ENCODE measurements around the gene IGFBPL1. TPM values are rescaled to one million over a fixed set of nuclear protein-coding genes. Genes with fewer than 3 reads are reported as not detected.

Gene IGFBPL1
- total RNA-seq, 1 donor from 2014 or later: 26.6 TPM

DNA sequence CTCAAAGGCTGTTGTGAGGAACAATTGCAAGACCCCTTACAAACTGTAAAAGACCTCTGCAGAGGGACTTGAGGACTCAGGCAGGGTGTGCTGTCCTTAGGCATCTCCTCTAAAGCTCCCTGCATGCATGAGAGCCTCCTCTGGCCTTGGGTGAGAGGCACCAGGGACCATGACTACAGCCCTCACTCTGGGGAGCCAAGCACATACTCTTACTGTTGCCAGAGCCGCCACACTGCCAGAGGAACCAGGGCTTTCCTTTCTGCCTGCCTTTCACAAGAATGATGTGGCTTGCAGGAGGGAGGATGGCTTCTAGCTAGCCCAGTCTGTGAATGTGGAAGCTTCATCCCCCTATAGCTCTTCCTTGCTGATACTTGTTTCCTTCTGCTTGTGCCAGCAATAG, 5.9 kb downstream of the IGFBPL1 start:
- H3K27ac Mint-ChIP-seq: peak overlapping the region; percentile 90
- Histone ChIP-seq H3K79me2 (ENCODE audit: low read depth) (no peaks in the 10 kb centered on the region), H3K4me3 (no peak overlapping the region), H4K20me1 (ENCODE audit: low read depth) (peaks cover 5% of the 10 kb centered on the region), H3K4me2 (peak overlapping the region; percentile 58), H3K27me3 (peaks cover 23% of the 10 kb centered on the region), H3K9me3 (ENCODE audit: low read depth) (no peaks in the 10 kb centered on the region), H3K9ac (no peak overlapping the region), H3K4me1 (peaks cover 67% of the 10 kb centered on the region), H3K36me3 (no peaks in the 10 kb centered on the region), H3K27ac (no peak overlapping the region), H3F3A (ENCODE audit: low read depth) (peaks cover 28% of the 10 kb centered on the region), H2AFZ (replicated peaks) (no peak overlapping the region)
- no peaks in the 10 kb centered on the region for H3K9me3 Mint-ChIP-seq
- peaks cover 7% of the 10 kb centered on the region for H3K36me3 Mint-ChIP-seq
- TF ChIP-seq, protein P1, sequence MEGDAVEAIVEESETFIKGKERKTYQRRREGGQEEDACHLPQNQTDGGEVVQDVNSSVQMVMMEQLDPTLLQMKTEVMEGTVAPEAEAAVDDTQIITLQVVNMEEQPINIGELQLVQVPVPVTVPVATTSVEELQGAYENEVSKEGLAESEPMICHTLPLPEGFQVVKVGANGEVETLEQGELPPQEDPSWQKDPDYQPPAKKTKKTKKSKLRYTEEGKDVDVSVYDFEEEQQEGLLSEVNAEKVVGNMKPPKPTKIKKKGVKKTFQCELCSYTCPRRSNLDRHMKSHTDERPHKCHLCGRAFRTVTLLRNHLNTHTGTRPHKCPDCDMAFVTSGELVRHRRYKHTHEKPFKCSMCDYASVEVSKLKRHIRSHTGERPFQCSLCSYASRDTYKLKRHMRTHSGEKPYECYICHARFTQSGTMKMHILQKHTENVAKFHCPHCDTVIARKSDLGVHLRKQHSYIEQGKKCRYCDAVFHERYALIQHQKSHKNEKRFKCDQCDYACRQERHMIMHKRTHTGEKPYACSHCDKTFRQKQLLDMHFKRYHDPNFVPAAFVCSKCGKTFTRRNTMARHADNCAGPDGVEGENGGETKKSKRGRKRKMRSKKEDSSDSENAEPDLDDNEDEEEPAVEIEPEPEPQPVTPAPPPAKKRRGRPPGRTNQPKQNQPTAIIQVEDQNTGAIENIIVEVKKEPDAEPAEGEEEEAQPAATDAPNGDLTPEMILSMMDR (IDR thresholded peaks at IDR 0.05): no peak
- TF ChIP-seq EZH2 (IDR thresholded peaks at IDR 0.05) (no peak), EZH2phosphoT487 (IDR thresholded peaks at IDR 0.05) (no peak)
- peaks cover 13% of the 10 kb centered on the region for H3K27me3 Mint-ChIP-seq (ENCODE audit: insufficient read depth, low read depth)
- peaks cover 91% of the 10 kb centered on the region for H3K4me1 Mint-ChIP-seq
- peak overlapping the region; percentile 65 for H3K4me3 Mint-ChIP-seq
- no peak for DNase-seq (ENCODE audit: low spot score)

DNA sequence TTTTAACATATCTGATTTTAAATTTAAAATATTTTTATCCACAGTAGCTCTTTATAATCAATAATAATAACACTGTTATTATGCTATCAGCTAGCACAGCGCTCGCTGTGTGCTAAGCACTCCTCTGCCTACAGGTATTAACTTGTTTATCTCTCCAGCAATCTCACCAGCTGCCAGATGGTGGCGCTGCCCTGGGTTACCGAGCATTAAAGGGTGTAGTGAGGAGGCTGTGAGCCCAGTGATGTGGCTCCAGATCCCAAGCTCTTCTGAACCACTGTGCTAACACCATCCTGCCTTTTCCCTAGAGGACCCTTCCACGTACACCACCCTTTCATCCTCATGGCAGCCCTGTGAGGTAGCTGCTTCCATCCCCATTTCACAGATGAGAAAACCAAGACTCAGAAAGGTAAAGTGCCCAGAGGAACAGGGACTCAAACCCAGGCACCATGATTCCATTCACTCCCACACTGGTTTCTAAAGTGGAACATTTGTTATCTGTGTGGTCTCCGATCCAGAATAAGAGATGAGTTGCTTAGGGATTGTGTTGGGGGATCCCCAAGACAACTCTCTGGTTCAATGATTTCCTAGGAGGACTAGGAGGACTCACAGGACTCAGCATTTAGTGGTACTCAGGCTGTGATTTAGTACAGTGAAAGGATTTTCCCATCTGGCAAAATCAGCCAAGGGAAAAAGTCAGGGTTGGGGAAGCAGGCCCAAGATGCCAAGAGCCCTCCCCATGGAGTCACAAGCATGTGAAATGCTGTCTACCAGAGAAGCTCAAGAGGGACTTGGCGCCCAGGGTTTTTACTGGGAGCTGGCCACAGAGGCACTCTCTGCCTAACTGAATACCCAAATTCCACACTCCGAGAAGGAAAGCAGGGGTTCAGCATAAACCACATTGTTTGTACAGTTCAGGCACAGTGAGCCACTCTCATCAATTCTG, 7.0 kb downstream of the IGFBPL1 start:
- Histone ChIP-seq H3K79me2 (ENCODE audit: low read depth) (no peaks in the 10 kb centered on the region), H2AFZ (replicated peaks) (no peak overlapping the region), H3K9me3 (ENCODE audit: low read depth) (no peaks in the 10 kb centered on the region), H3K27ac (no peak overlapping the region), H3K4me2 (no peak overlapping the region), H3K4me1 (peaks cover 72% of the 10 kb centered on the region), H3K27me3 (peaks cover 19% of the 10 kb centered on the region), H3K9ac (no peak overlapping the region), H3K4me3 (no peak overlapping the region), H4K20me1 (ENCODE audit: low read depth) (peaks cover 5% of the 10 kb centered on the region), H3K36me3 (no peaks in the 10 kb centered on the region), H3F3A (ENCODE audit: low read depth) (peaks cover 17% of the 10 kb centered on the region)
- Mint-ChIP-seq H3K27me3 (ENCODE audit: insufficient read depth, low read depth) (peaks cover 13% of the 10 kb centered on the region), H3K4me3 (peak overlapping the region; percentile 62), H3K4me1 (peaks cover 95% of the 10 kb centered on the region), H3K9me3 (no peaks in the 10 kb centered on the region), H3K36me3 (peaks cover 12% of the 10 kb centered on the region), H3K27ac (peak overlapping the region; percentile 50)
- no peak for TF ChIP-seq EZH2 (IDR thresholded peaks at IDR 0.05)
- TF ChIP-seq, protein P1 (IDR thresholded peaks at IDR 0.05): peak; percentile 90
- DNase-seq (ENCODE audit: low spot score): peak; percentile 70

DNA sequence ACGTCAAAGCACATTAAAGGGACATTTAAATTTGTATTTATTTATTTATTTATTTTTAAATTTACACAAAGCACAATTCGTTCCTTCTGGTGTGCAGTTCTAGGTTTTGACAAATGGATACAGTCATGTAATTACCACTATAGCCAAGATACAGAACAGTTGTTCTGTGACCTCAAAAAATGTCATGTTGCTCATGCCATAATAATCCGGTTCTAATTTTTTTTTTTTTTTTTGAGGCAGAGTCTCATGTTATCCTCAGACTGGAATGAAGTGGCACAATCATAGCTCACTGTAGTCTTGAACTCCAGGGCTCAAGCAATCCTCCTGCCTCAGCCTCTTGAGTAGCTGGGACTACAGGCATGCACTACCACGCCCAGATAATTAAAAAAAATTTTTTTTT, 7.8 kb downstream of the IGFBPL1 start:
- Histone ChIP-seq H4K20me1 (ENCODE audit: low read depth) (no peaks in the 10 kb centered on the region), H3K27ac (no peak overlapping the region), H3K4me3 (no peak overlapping the region), H3F3A (ENCODE audit: low read depth) (peaks cover 9% of the 10 kb centered on the region), H3K4me1 (peaks cover 67% of the 10 kb centered on the region), H3K9me3 (ENCODE audit: low read depth) (no peaks in the 10 kb centered on the region), H3K79me2 (ENCODE audit: low read depth) (no peaks in the 10 kb centered on the region), H3K4me2 (no peak overlapping the region), H3K27me3 (peaks cover 27% of the 10 kb centered on the region), H3K36me3 (no peaks in the 10 kb centered on the region), H3K9ac (no peak overlapping the region), H2AFZ (replicated peaks) (no peak overlapping the region)
- H3K27me3 Mint-ChIP-seq (ENCODE audit: insufficient read depth, low read depth): peaks cover 10% of the 10 kb centered on the region
- no peak overlapping the region for H3K4me3 Mint-ChIP-seq
- H3K9me3 Mint-ChIP-seq: no peaks in the 10 kb centered on the region
- no peak for DNase-seq (ENCODE audit: low spot score)
- TF ChIP-seq EZH2 (IDR thresholded peaks at IDR 0.05): no peak
- TF ChIP-seq EZH2phosphoT487 (IDR thresholded peaks at IDR 0.05): no peak
- TF ChIP-seq, protein P1 (IDR thresholded peaks at IDR 0.05): no peak
- H3K27ac Mint-ChIP-seq: no peak overlapping the region
- peaks cover 15% of the 10 kb centered on the region for H3K36me3 Mint-ChIP-seq
- peaks cover 87% of the 10 kb centered on the region for H3K4me1 Mint-ChIP-seq

Data from neural progenitor cell (in vitro differentiated cells).